Chondrocyte (in vitro differentiated cells): ENCODE measurements around the gene MRPL39. TPM values are rescaled to one million over a fixed set of nuclear protein-coding genes. Genes with fewer than 3 reads are reported as not detected.
"Not testable (repeated sequence)": the region's sequence is repeated elsewhere in the genome, so short reads cannot be mapped to it uniquely, and the experiment has no call there.

Experiments
- DNase-seq: peaks from one replicate; pipeline ENCODE4 v3.0.0; 2021; ENCODE audit warnings: mixed read lengths, low spot score
- H3K27ac Mint-ChIP-seq: one replicate; pipeline ENCODE4 v1.8.0; 2021; ENCODE audit warnings: mild to moderate bottlenecking, moderate library complexity, mixed read lengths; ENCODE audit not compliant: unreplicated experiment
- H3K27me3 Mint-ChIP-seq: 2 replicates; pipeline ENCODE4 v1.8.0; 2021; ENCODE audit warnings: low read depth, mixed read lengths
- H3K36me3 Mint-ChIP-seq: 2 replicates; pipeline ENCODE4 v1.8.0; 2021; ENCODE audit warnings: low read depth, mixed read lengths
- H3K4me1 Mint-ChIP-seq: 2 replicates; pipeline ENCODE4 v1.8.0; 2021; ENCODE audit warnings: low read depth, mild to moderate bottlenecking, mixed read lengths
- H3K4me3 Mint-ChIP-seq: one replicate; pipeline ENCODE4 v1.8.0; 2021; ENCODE audit warnings: mild to moderate bottlenecking, moderate library complexity, mixed read lengths; ENCODE audit not compliant: unreplicated experiment
- H3K9me3 Mint-ChIP-seq: 2 replicates; pipeline ENCODE4 v1.8.0; 2021; ENCODE audit warnings: low read depth, mixed read lengths
- total RNA-seq: library from RNA; stranded (reverse); gene quantifications from 3 replicates; pipeline ENCODE4 v1.2.1, GENCODE V29; 2021
- TF ChIP-seq, protein P1 (sequence below): fragments of 200-600 bp; sonication (generic); IDR thresholded peaks from 2 replicates; pipeline ENCODE4 v1.5.0; 2021; ENCODE audit warnings: antibody characterized with exemption, mild to moderate bottlenecking, moderate library complexity

The MRPL39 gene
- total RNA-seq, 1 donor from 2014 or later, result 21.5 TPM

DNA sequence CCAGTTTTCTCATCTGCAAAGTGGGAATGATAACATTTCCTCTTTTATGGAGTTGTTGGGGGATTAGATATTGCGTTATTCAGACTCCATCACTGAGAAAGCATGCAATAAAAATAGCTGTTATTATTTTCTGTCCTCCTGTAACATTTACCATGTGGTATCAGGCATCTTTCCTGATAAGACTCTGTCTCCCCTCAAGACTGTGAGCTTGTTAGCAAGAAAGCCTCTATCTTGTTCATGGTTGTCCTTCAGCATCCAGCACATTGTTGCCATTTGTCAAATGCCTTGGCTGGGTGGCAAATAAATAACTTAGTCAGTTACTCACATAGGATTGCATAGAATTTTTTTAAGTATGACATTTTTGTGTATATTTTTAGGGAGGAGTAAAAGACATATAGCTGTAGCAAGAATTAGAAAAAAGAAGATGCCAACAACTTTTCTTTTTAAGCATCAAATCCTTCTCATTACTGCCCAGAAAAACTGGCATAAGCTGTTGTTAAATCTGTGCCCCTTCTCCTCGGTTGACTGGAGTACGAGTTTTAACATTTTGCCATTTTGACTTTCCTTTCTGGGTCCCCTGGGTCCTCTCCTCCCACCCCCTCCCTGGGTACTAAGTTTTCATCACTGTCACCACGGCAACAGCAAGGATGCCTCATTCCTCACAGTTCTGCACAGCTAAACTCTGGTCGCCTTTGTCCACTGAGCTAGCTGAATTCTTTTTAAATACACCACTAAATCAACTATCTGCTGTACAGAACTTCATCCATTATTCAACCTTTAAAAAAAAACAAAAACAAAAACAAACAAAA, 30.8 kb upstream of the MRPL39 start:
- TF ChIP-seq, protein P1, sequence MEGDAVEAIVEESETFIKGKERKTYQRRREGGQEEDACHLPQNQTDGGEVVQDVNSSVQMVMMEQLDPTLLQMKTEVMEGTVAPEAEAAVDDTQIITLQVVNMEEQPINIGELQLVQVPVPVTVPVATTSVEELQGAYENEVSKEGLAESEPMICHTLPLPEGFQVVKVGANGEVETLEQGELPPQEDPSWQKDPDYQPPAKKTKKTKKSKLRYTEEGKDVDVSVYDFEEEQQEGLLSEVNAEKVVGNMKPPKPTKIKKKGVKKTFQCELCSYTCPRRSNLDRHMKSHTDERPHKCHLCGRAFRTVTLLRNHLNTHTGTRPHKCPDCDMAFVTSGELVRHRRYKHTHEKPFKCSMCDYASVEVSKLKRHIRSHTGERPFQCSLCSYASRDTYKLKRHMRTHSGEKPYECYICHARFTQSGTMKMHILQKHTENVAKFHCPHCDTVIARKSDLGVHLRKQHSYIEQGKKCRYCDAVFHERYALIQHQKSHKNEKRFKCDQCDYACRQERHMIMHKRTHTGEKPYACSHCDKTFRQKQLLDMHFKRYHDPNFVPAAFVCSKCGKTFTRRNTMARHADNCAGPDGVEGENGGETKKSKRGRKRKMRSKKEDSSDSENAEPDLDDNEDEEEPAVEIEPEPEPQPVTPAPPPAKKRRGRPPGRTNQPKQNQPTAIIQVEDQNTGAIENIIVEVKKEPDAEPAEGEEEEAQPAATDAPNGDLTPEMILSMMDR, result no peak
- peak overlapping the region; percentile 5 for H3K27ac Mint-ChIP-seq
- H3K9me3 Mint-ChIP-seq, result no peaks in the 10 kb centered on the region
- peaks cover 11% of the 10 kb centered on the region for H3K27me3 Mint-ChIP-seq
- H3K4me1 Mint-ChIP-seq, result peaks cover 24% of the 10 kb centered on the region
- no peaks in the 10 kb centered on the region for H3K36me3 Mint-ChIP-seq
- peak overlapping the region; percentile 72 for H3K4me3 Mint-ChIP-seq
- no peak for DNase-seq

- H3K9me3 Mint-ChIP-seq, result no peaks in the 10 kb centered on the region
These were observed 29.4 kb upstream of the MRPL39 start for GRCh38 chr21:25636727-25637126.

DNA sequence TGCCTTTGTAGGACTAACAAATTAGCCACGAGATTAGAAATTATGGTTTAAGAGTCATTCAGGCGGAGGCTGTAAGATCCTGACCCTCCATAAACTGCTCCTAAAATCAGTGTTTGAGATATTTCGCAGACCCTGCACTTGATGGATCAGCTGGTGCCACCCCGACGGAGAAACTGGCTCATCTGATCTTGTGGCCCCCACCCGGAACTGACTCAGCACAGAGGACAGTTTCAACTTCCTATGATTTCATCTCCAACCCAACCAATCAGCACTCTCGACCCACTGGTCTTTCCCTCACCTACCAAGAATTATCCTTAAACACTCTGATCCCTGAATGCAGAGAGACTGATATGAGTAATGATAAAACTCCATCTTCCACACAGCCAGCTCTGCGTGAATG, 28.0 kb upstream of the MRPL39 start:
- TF ChIP-seq, protein P1, result no peak
- no peaks in the 10 kb centered on the region for H3K9me3 Mint-ChIP-seq
- H3K27me3 Mint-ChIP-seq, result peaks cover 8% of the 10 kb centered on the region
- H3K4me3 Mint-ChIP-seq, result no peak overlapping the region
- H3K4me1 Mint-ChIP-seq, result peaks cover 16% of the 10 kb centered on the region
- DNase-seq, result no peak
- H3K27ac Mint-ChIP-seq, result no peak overlapping the region
- H3K36me3 Mint-ChIP-seq, result no peaks in the 10 kb centered on the region

More at GRCh38 chr21:25636727-25637126, 29.4 kb upstream of the MRPL39 start:
- Mint-ChIP-seq H3K4me3 (no peak overlapping the region), H3K4me1 (peaks cover 21% of the 10 kb centered on the region), H3K27me3 (peaks cover 11% of the 10 kb centered on the region), H3K36me3 (no peaks in the 10 kb centered on the region), H3K27ac (no peak overlapping the region)
- TF ChIP-seq, protein P1, result no peak
- DNase-seq, result no peak

DNA sequence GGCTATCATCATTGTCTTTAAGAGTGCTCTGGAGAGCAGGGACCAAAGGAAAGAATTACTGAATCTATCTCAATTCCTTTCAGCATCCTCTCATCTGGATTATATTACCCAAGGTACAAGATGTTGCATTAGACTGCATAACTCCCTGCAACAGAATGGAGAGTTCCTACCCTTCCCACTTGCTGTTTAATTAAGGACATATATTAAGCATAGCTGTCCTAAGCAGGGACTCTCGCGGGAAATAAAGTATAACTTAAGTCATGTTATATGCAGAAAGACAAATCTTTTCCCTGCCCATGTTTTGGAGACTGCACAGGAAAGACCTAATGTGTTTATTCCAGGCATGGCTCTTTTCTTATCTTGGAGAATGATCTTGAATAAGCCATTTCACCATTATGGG, 25.0 kb upstream of the MRPL39 start:
- TF ChIP-seq, protein P1, result no peak
- no peaks in the 10 kb centered on the region for H3K36me3 Mint-ChIP-seq

DNA sequence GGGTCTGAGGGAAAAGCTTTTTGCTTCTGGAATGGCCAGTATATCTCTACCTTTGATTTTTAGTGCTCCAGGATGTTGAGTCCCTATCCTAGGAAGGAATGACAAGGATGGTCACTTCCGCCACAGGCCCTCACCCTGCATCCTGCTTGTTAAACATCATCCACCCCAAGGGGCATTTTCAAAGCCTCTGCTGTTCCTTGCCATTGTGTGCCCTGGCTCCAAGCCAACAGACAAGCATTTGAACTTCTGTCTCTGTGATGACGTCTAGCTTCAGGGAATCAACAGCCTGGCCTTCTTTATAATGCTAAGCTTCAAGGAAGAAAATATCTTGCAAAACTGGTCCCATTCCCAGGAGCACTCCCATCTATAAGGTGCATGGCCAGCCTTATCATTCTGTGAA, 19.5 kb upstream of the MRPL39 start:
- Mint-ChIP-seq H3K9me3 (no peaks in the 10 kb centered on the region), H3K4me3 (no peak overlapping the region), H3K27me3 (peaks cover 6% of the 10 kb centered on the region), H3K4me1 (no peaks in the 10 kb centered on the region), H3K27ac (no peak overlapping the region), H3K36me3 (no peaks in the 10 kb centered on the region)
- no peak for DNase-seq
- TF ChIP-seq, protein P1, result no peak

More for the DNA sequence above, 25.0 kb upstream of the MRPL39 start:
- no peak for DNase-seq
- no peak overlapping the region for H3K27ac Mint-ChIP-seq
- no peak overlapping the region for H3K4me3 Mint-ChIP-seq
- H3K27me3 Mint-ChIP-seq, result peaks cover 13% of the 10 kb centered on the region
- H3K4me1 Mint-ChIP-seq, result no peaks in the 10 kb centered on the region
- H3K9me3 Mint-ChIP-seq, result no peaks in the 10 kb centered on the region

GRCh38 chr21:25625776-25626555, 18.7 kb upstream of the MRPL39 start:
- not testable (repeated sequence) for H3K9me3 Mint-ChIP-seq, DNase-seq, H3K27me3 Mint-ChIP-seq, H3K4me3 Mint-ChIP-seq, H3K36me3 Mint-ChIP-seq, H3K27ac Mint-ChIP-seq, H3K4me1 Mint-ChIP-seq
